Stimulated activated CD8-positive, alpha-beta memory T cell treated with anti-CD3 and anti-CD28 coated beads, Interleukin-15, amount 100 ng/mL, for 4 hours (primary cell): ENCODE measurements around the gene TPO.
"Not testable (repeated sequence)": the region's sequence is repeated elsewhere in the genome, so short reads cannot be mapped to it uniquely, and the experiment has no call there.

Experiments
- DNase-seq, 2 donors: peaks; one replicate each; pipeline ENCODE4 v3.0.0-alpha.2; 2020; ENCODE audit warnings: low read depth in 2 of 2

TPO gene

GRCh38 chr2:1483551-1483950 is 70.3 kb downstream of the TPO start:
- DNase-seq = no peak

GRCh38 chr2:1484131-1484884 is 71.0 kb downstream of the TPO start:
- no peak for DNase-seq

- DNase-seq = no peak
These were observed 73.4 kb downstream of the TPO start for GRCh38 chr2:1486670-1487069.

GRCh38 chr2:1487758-1488157 is 74.5 kb downstream of the TPO start:
- no peak for DNase-seq

- DNase-seq = no peak
These were observed 75.0 kb downstream of the TPO start for GRCh38 chr2:1488181-1488671.

- DNase-seq = no peak
These were observed 75.6 kb downstream of the TPO start for GRCh38 chr2:1488851-1489250.

- no peak for DNase-seq
These were observed 76.2 kb downstream of the TPO start for GRCh38 chr2:1489486-1489885.

- not testable (repeated sequence) for DNase-seq
These were observed 77.1 kb downstream of the TPO start for GRCh38 chr2:1490381-1490780.

- DNase-seq = no peak
These were observed 78.5 kb downstream of the TPO start for GRCh38 chr2:1491751-1492150.

GRCh38 chr2:1492231-1492630 is 79.0 kb downstream of the TPO start:
- DNase-seq = not testable (repeated sequence)

- DNase-seq = no peak
These were observed 79.6 kb downstream of the TPO start for GRCh38 chr2:1492711-1493430.

GRCh38 chr2:1493431-1494126 is 80.3 kb downstream of the TPO start:
- no peak for DNase-seq

GRCh38 chr2:1494257-1494656 is 81.0 kb downstream of the TPO start:
- DNase-seq = no peak

- DNase-seq = no peak
These were observed 81.6 kb downstream of the TPO start for GRCh38 chr2:1494906-1495305.

GRCh38 chr2:1495676-1496358 is 82.6 kb downstream of the TPO start:
- no peak for DNase-seq

- no peak for DNase-seq
These were observed 83.1 kb downstream of the TPO start for GRCh38 chr2:1496359-1496821.

GRCh38 chr2:1497122-1497611 is 83.9 kb downstream of the TPO start:
- DNase-seq = no peak

- DNase-seq = no peak
These were observed 84.9 kb downstream of the TPO start for GRCh38 chr2:1498176-1498575.

- no peak for DNase-seq
These were observed 86.0 kb downstream of the TPO start for GRCh38 chr2:1499033-1499795.

- DNase-seq = no peak
These were observed 88.0 kb downstream of the TPO start for GRCh38 chr2:1501038-1501851.
